Naive thymus-derived CD8-positive, alpha-beta T cell (primary cell): Measurements from ENCODE around the gene PRPS1. TPM values are rescaled to one million over a fixed set of nuclear protein-coding genes. Genes with fewer than 3 reads are reported as not detected.
"Not testable (repeated sequence)": the region's sequence is repeated elsewhere in the genome, so short reads cannot be mapped to it uniquely, and the experiment has no call there.

ENCODE experiments used
- ATAC-seq, 2 donors: fragments of 150-1000 bp; cut with Tn5 transposase in 1 of 2; sonication (Bioruptor Pico), chemical (Tn5 transposase) in 1 of 2; 1 replicate in 1 of 2; 2 replicates in 1 of 2; pipeline ENCODE4 v1.10.0; 2021; ENCODE audit warnings: mild to moderate bottlenecking in 2 of 2, moderate library complexity in 2 of 2
- POLR2A ChIA-PET: fragments of 350-600 bp; sonication (Branson Sonifier 250); formaldehyde crosslinking; loops from one replicate; lab custom pipeline; 2021; ENCODE audit warnings: antibody characterized with exemption; lab: Charles Lee
- DNase-seq, 10 donors: peaks; one replicate each; pipeline versions ENCODE4 v3.0.0 to v3.0.0-alpha.2; 2020 to 2022
- H3K27ac Mint-ChIP-seq, 10 donors: one replicate each; pipeline ENCODE4 v1.8.0; 2020 to 2022; ENCODE audit warnings: mild to moderate bottlenecking in 10 of 10, mixed read lengths in 10 of 10, moderate library complexity in 4 of 10, inconsistent platforms in 1 of 10
- H3K27me3 Mint-ChIP-seq, 5 donors: one replicate each; pipeline ENCODE4 v1.8.0; 2021 to 2022; ENCODE audit warnings: mixed read lengths in 5 of 5
- H3K36me3 Mint-ChIP-seq, 3 donors: one replicate each; pipeline ENCODE4 v1.8.0; 2020 to 2022; ENCODE audit warnings: mixed read lengths in 3 of 3, mild to moderate bottlenecking in 2 of 3, inconsistent platforms in 1 of 3
- H3K4me1 Mint-ChIP-seq, 4 donors: one replicate each; pipeline ENCODE4 v1.8.0; 2021 to 2022; ENCODE audit warnings: mixed read lengths in 4 of 4
- H3K4me3 Mint-ChIP-seq, 10 donors: one replicate each; pipeline ENCODE4 v1.8.0; 2020 to 2022; ENCODE audit warnings: mild to moderate bottlenecking in 10 of 10, mixed read lengths in 10 of 10, moderate library complexity in 6 of 10, inconsistent platforms in 1 of 10
- H3K9me3 Mint-ChIP-seq, 9 donors: one replicate each; pipeline ENCODE4 v1.8.0; 2020 to 2022; ENCODE audit warnings: mixed read lengths in 9 of 9, mild to moderate bottlenecking in 3 of 9, inconsistent platforms in 1 of 9, moderate library complexity in 1 of 9
- polyA plus RNA-seq, 3 donors: library from polyadenylated mRNA; unstranded; fragments of 300-500 nt; fragmentation: Illumina TruSeq; gene quantifications; one replicate each; pipeline ENCODE4 v1.2.3, GENCODE V29; 2021
- total RNA-seq, 8 experiments: library from RNA in 2 of 8; stranded (reverse) in 2 of 8; gene quantifications; one replicate each; pipeline ENCODE4 v1.2.3 and lab custom pipeline; 2021 to 2026

Gene PRPS1
- total and polyA plus RNA-seq, 5 experiments from 2014 or later: 53.8 to 66.3 (median 61.6) TPM

DNA sequence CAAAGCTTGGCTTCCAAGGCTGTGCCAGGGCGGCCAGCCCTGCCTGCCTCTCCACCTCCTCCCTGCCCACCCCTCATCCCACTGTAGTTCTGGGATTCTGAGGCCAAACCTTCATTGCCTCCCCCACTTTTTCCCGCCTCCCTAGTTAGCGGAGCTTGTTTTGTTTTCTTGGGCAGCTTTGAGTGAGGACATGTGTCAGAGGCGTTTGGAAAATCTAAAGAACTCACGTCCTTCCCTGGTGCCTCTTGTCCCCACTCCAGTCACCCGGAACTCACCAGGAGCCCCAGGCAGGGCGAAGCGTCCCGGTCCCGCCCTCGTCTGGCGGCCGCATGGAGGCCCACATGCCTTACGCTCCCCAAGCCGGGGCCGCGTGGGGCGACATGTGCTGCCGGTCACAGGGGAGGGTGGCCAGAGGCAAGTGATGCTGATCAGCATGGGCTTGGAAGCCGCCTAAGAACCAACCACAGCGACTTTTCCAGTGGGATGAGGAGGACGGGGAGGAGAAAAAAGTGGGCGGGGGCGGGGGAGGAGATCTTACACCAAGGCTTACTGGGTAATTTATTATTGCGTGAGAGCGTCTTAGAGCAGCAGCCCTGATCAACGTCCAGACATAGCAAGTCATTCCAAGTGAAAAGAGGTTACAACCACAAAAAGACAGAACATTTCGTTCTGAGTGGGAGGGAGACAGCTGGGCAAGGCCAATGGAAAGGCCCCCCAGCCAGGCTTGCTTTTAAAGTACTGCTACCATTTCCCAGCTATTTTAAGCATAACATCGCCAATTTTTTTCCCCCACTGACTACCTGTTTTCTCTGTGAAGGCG is 48.5 kb downstream of the PRPS1 start:
- peaks cover 0 to 1% (median 0%) of the 10 kb centered on the region in 9 donors for H3K9me3 Mint-ChIP-seq
- peak overlapping the region; percentile 79 to 94 (median 86) for H3K4me3 Mint-ChIP-seq
- peaks cover 30 to 78% (median 71%) of the 10 kb centered on the region in 4 donors for H3K4me1 Mint-ChIP-seq
- peak overlapping the region; percentile 91 to 100 (median 98) for H3K27ac Mint-ChIP-seq
- DNase-seq: peak; percentile 12 to 76 (median 34)
- peaks cover 0 to 2% (median 0%) of the 10 kb centered on the region in 5 donors for H3K27me3 Mint-ChIP-seq
- peak in 1 of 2 donors; percentile 13 for ATAC-seq
- no peaks in the 10 kb centered on the region for H3K36me3 Mint-ChIP-seq
- POLR2A ChIA-PET: interaction anchor here (1.1 to 18.2 kb wide), 9 partner anchors 10 to 100 kb away, joined by 4 to 851 read pairs (median 7); partner anchors contain the start of genes NCBP2L and TSC22D3

DNA sequence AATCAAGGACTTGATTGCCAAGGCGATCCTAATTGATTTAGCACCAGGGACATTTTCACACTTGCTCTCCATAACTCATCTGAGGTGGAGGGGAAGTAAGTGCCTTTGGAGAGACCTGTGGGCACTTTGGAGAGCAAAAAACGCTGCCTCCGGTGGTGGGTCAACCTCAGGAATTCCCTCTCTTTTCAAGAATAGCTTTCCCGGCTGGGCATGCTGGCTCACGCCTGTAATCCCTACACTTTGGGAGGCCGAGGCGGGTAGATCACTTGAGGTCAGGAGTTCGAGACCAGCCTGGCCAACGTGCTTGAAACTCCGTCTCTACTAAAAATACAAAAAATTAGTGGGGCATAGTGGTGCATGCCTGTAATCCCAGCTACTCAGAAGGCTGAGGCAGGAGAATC is 49.2 kb downstream of the PRPS1 start:
- Mint-ChIP-seq H3K27me3 (peaks cover 0 to 2% (median 0%) of the 10 kb centered on the region in 5 donors), H3K9me3 (peaks cover 0 to 1% (median 0%) of the 10 kb centered on the region in 9 donors), H3K4me1 (peaks cover 30 to 76% (median 72%) of the 10 kb centered on the region in 4 donors), H3K36me3 (no peaks in the 10 kb centered on the region), H3K27ac (peak overlapping the region; percentile 91 to 100 (median 98)), H3K4me3 (peak overlapping the region; percentile 54 to 94 (median 84))
- POLR2A ChIA-PET: interaction anchor here (1.0 to 18.2 kb wide), 7 partner anchors 9 to 100 kb away, joined by 3 to 851 read pairs (median 8); partner anchors contain the start of genes NCBP2L and TSC22D3
- DNase-seq (no peak), ATAC-seq (no peak)

DNA sequence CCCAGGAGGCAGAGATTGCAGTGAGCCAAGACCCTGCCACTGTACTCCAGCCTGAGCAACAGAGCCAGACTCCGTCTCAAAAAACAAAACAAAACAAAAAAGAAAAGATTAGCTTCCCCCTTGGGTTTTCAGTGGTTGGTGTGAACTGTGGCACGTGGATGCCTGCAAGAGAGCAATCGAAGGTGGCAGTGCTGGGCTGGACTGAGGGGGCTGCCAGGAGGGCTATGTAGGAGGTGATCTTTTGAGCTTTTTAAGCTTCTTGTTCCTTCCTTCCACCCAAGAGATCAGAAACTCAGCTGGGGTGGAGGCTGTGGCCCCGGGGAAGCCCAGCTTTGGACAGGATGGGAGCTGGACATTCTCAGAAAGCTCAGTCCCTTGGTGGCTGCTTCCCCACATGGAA is 49.6 kb downstream of the PRPS1 start:
- peaks cover 29 to 73% (median 71%) of the 10 kb centered on the region in 4 donors for H3K4me1 Mint-ChIP-seq
- H3K4me3 Mint-ChIP-seq: peak overlapping the region; percentile 22 to 94 (median 69)
- POLR2A ChIA-PET: interaction anchor here (0.9 to 18.2 kb wide), 8 partner anchors 9 to 99 kb away, joined by 3 to 851 read pairs (median 7); partner anchors contain the start of genes NCBP2L, PRPS1 and TSC22D3
- peaks cover 0 to 1% (median 0%) of the 10 kb centered on the region in 5 donors for H3K27me3 Mint-ChIP-seq
- ATAC-seq: no peak
- H3K9me3 Mint-ChIP-seq: peaks cover 0 to 1% (median 0%) of the 10 kb centered on the region in 9 donors
- H3K36me3 Mint-ChIP-seq: no peaks in the 10 kb centered on the region
- H3K27ac Mint-ChIP-seq: peak overlapping the region; percentile 91 to 100 (median 98)
- DNase-seq: peak in 4 of 10 donors; percentile 16 to 29 (median 22)

DNA sequence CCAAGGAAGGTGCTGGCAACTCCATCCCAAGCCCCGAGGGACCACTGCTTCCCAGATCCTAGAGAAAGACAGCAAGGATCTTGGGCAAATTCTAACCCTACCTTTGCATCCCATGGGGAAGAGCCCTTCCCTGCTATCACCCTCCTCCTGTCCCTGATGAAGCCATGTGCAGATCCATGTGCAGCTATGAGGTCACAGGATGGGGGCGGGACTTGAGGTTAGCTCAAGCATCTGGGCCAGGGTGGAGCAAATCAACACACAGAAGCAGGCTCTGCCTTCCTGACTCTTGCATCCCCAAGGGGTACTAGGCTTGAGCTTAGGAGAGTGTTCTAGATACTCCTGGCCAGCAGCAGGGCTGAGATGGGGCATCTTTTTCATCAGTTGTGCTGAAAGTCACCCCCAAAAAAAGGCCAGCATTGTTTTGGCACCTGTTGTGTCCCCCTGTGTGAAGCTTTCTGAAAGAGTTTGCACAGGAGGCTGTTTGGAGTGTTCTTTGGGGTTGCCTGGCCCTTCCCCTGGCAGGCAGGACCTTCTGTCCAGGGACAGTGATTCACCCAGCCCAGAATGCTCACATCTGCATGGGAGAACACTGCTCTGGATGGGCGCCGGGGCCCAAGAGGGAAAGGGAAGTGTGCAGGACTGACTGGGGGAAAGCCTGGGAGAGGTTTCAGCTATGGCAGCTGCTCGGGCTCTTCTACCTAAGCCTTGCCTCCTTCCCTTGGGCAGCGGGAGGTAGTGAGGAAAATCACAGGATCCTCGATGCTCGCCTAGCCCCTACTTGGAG is 50.8 kb downstream of the PRPS1 start:
- no peaks in the 10 kb centered on the region for H3K27me3 Mint-ChIP-seq
- ATAC-seq: peak; percentile 13 to 56
- POLR2A ChIA-PET: interaction anchor here (0.9 to 18.2 kb wide), 5 partner anchors 9 to 96 kb away, joined by 3 to 851 read pairs (median 8); partner anchors contain the start of genes PRPS1 and TSC22D3
- peak overlapping the region in 9 of 10 donors; percentile 4 to 94 (median 46) for H3K4me3 Mint-ChIP-seq
- DNase-seq: peak in 9 of 10 donors; percentile 45 to 83 (median 73)
- H3K27ac Mint-ChIP-seq: peak overlapping the region; percentile 68 to 100 (median 98)
- H3K9me3 Mint-ChIP-seq: peaks cover 0 to 1% (median 0%) of the 10 kb centered on the region in 9 donors
- peaks cover 33 to 75% (median 72%) of the 10 kb centered on the region in 4 donors for H3K4me1 Mint-ChIP-seq
- H3K36me3 Mint-ChIP-seq: no peaks in the 10 kb centered on the region

DNA sequence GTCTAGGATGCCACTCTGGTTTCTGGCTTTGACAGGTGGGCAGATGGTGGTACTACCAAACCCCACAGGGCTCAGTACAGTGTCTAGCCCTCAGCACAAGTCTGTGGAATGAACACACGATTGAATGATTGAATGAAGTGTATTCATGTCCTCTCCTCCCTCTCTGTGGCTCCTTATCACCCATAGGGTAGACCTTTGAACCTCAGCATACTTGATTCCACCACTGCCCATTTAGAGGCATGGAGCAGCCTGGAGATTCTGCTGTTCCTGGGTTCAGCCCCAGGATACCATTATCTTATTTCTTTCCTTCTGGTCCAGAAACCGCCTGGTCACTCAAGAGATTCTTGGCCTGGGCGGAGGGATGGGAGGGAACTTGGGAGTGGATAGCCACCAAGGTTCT is 53.9 kb downstream of the PRPS1 start:
- H3K36me3 Mint-ChIP-seq: no peaks in the 10 kb centered on the region
- ATAC-seq (no peak), DNase-seq (no peak)
- peak overlapping the region in 5 of 10 donors; percentile 1 to 83 (median 43) for H3K27ac Mint-ChIP-seq
- no peak overlapping the region for H3K4me3 Mint-ChIP-seq
- H3K9me3 Mint-ChIP-seq: peaks cover 0 to 1% (median 0%) of the 10 kb centered on the region in 9 donors
- POLR2A ChIA-PET: interaction anchor here (18.2 kb wide), 1 partner anchor 32 kb away, joined by 851 read pairs; no protein-coding TSS in a partner anchor
- H3K4me1 Mint-ChIP-seq: peaks cover 23 to 74% (median 66%) of the 10 kb centered on the region in 4 donors
- no peaks in the 10 kb centered on the region for H3K27me3 Mint-ChIP-seq

DNA sequence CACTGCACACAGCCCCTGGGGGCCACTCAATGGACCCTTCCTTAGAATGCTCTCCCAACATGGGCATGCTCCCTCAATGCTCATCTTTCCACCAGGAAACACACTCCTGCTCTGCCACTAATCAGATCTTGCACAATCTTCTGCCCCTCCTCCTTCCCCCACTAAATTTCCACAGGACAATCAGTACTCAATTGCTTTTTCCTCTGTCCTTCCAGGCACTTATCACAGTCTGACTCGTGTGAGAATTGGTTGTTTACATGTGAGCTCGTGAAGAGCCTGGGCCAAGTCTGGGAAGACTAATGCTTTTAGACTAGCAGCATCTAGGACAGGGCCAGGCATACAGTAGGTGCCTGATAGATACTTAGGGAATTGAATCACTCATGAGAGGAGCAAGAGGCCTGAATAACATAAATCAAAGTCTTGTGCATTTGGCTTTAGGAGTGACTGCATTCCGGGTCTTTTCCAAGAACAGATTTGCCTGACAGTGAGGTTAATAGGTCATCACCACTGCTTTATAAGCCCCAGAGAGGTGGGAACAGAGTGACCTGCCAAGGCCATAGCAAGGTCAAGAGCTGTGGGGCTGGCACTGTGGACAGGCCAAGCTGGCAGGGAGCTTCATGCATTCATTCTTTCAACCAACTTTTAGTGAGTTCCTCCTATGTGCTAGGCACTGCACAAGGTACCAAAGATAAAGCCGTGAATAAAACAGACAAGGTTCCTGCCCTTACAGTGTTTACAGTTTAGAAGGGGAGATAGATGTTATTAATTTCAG is 55.0 kb downstream of the PRPS1 start:
- DNase-seq (no peak), ATAC-seq (no peak)
- POLR2A ChIA-PET: interaction anchor here (18.2 kb wide), 1 partner anchor 31 kb away, joined by 851 read pairs; no protein-coding TSS in a partner anchor
- H3K36me3 Mint-ChIP-seq: no peaks in the 10 kb centered on the region
- peak overlapping the region in 2 of 10 donors; percentile 8 to 25 for H3K4me3 Mint-ChIP-seq
- H3K4me1 Mint-ChIP-seq: peaks cover 25 to 67% (median 60%) of the 10 kb centered on the region in 4 donors
- H3K27ac Mint-ChIP-seq: peak overlapping the region in 6 of 10 donors; percentile 7 to 82 (median 59)
- peaks cover 0 to 1% (median 0%) of the 10 kb centered on the region in 9 donors for H3K9me3 Mint-ChIP-seq
- no peaks in the 10 kb centered on the region for H3K27me3 Mint-ChIP-seq

DNA sequence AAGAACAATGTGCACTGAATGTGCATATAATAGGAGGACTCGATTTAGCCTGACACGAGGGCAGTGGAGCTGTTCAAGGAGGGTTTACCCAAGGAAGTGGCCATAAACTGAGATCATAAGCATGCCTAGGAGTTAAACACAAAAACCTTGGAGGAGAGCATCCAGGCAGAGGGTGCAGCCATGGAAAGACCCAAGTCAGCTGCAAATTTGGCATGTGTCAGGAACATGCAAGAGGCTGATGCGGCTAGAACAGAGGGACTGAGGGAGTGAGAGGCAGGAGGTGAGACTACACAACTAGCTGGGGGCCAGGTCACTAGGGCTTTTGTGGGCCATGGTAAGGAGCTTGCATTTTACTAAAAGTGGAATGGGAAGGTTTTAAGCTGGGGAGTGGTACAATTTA is 55.6 kb downstream of the PRPS1 start:
- no peak for DNase-seq
- no peak for ATAC-seq
- POLR2A ChIA-PET: interaction anchor here (18.2 kb wide), 1 partner anchor 30 kb away, joined by 851 read pairs; no protein-coding TSS in a partner anchor
- peak overlapping the region in 6 of 10 donors; percentile 8 to 73 (median 34) for H3K27ac Mint-ChIP-seq
- no peaks in the 10 kb centered on the region for H3K36me3 Mint-ChIP-seq
- peaks cover 27 to 65% (median 56%) of the 10 kb centered on the region in 4 donors for H3K4me1 Mint-ChIP-seq
- peaks cover 0 to 1% (median 0%) of the 10 kb centered on the region in 9 donors for H3K9me3 Mint-ChIP-seq
- H3K27me3 Mint-ChIP-seq: no peaks in the 10 kb centered on the region
- peak overlapping the region in 3 of 10 donors; percentile 1 to 15 (median 8) for H3K4me3 Mint-ChIP-seq

DNA sequence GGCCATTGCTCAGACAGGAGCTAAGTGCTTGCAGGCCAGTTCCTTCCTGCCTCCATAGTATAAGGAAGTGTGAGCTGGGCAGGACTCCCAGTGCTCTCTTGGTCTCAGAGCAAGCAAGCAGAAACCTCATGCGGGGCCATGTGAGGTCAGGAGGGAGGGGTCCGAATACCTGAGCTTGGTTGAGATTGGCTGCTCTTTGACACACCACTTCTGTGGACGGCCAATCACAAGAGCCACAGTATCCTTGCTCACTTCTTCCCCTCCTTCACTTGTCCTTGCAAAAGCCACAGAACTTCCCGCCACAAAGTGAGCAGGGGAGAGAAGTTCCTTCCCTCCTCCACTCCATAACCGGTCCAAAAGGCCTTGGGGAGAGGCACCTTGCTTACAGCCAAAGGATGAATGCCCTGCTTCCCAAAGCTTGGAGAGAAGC is 56.7 kb downstream of the PRPS1 start:
- ATAC-seq: peak; percentile 33 to 35
- no peak overlapping the region for H3K4me3 Mint-ChIP-seq
- H3K4me1 Mint-ChIP-seq: peaks cover 26 to 56% (median 50%) of the 10 kb centered on the region in 4 donors
- H3K9me3 Mint-ChIP-seq: peaks cover 0 to 1% (median 0%) of the 10 kb centered on the region in 9 donors
- POLR2A ChIA-PET: interaction anchor here (18.2 kb wide), 1 partner anchor 29 kb away, joined by 851 read pairs; no protein-coding TSS in a partner anchor
- DNase-seq: no peak
- no peaks in the 10 kb centered on the region for H3K36me3 Mint-ChIP-seq
- H3K27me3 Mint-ChIP-seq: no peaks in the 10 kb centered on the region
- peak overlapping the region in 4 of 10 donors; percentile 25 to 71 (median 67) for H3K27ac Mint-ChIP-seq

DNA sequence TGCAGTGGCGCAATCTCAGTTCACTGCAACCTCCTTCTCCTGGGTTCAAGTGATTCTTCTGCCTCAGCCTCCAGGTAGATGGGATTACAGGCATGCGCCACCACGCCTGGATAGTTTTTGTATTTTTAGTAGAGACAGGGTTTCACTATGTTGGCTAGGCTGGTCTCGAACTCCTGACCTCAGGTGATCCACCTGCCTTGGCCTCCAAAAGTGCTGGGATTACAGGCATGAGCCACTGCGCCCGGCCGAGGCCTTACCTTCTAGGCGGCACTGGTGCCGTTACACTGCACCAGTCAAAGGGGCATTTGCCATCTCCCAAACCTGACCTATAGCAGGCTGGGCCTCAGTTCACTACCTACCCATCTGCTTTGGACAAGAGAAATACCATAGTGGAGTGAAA is 57.3 kb downstream of the PRPS1 start:
- H3K27me3 Mint-ChIP-seq, ATAC-seq, DNase-seq, H3K36me3 Mint-ChIP-seq, H3K4me3 Mint-ChIP-seq, H3K9me3 Mint-ChIP-seq: not testable (repeated sequence)
- peak overlapping the region in 3 of 10 donors; percentile 7 to 38 (median 25) for H3K27ac Mint-ChIP-seq
- H3K4me1 Mint-ChIP-seq: peaks cover 20 to 52% (median 44%) of the 10 kb centered on the region in 4 donors
- POLR2A ChIA-PET: interaction anchor here (18.2 kb wide), 1 partner anchor 29 kb away, joined by 851 read pairs; no protein-coding TSS in a partner anchor

DNA sequence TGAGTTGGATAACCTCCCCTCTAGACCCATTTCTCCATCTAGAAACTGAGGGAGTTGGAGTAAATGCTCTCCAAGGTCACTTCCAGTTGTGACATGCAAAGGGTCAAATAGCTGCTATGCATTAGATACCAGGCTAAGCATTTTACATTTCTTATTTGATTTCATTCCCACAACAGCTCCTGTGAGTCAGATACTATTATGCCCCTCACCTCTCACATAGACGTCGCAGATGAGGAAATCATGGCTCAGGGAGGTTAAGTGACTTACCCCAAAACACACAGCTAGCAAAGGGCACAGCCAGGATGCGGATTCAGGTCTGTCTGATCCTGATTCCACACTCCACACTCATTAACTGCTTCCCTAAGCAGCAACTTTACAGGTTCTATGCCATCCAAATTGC is 57.7 kb downstream of the PRPS1 start:
- Mint-ChIP-seq H3K27ac (peak overlapping the region in 5 of 10 donors; percentile 17 to 72 (median 37)), H3K4me3 (peak overlapping the region in 1 of 10 donors; percentile 16), H3K36me3 (no peaks in the 10 kb centered on the region), H3K4me1 (peaks cover 17 to 49% (median 40%) of the 10 kb centered on the region in 4 donors), H3K27me3 (no peaks in the 10 kb centered on the region), H3K9me3 (no peaks in the 10 kb centered on the region)
- no peak for DNase-seq
- ATAC-seq: no peak
- POLR2A ChIA-PET: interaction anchor here (1.6 to 18.2 kb wide), 3 partner anchors 8 to 28 kb away, joined by 7 to 851 read pairs (median 9); no protein-coding TSS in a partner anchor

DNA sequence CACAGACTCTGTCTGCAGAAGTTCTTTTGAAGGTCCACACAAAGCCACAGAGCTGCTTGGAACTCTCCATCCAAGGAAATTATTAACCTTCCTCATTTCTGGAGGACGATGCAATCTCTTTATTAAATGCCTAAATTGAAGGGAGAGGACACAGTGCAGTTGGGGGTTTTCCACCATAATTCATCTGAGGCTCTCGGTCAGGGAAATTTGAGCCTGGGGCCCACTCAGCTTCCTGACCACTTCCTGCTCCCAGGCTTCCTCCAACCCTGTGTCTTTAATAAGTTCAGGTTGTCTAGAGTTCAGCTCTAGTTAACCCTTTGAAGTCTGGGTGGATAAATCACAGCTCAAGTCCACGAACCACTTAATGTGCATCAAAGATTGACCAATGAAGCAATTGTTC is 58.5 kb downstream of the PRPS1 start:
- POLR2A ChIA-PET: interaction anchor here (1.6 to 18.2 kb wide), 3 partner anchors 9 to 27 kb away, joined by 7 to 851 read pairs (median 9); no protein-coding TSS in a partner anchor
- DNase-seq: no peak

More for the DNA sequence above, 58.5 kb downstream of the PRPS1 start:
- Mint-ChIP-seq H3K4me3 (no peak overlapping the region), H3K27ac (peak overlapping the region in 4 of 10 donors; percentile 6 to 72 (median 36)), H3K4me1 (peaks cover 17 to 50% (median 40%) of the 10 kb centered on the region in 4 donors), H3K36me3 (no peaks in the 10 kb centered on the region), H3K9me3 (no peaks in the 10 kb centered on the region), H3K27me3 (no peaks in the 10 kb centered on the region)
- no peak for ATAC-seq
